HG03064 (cell line): ENCODE measurements around the gene GZF1.
A peak's percentile ranks its signal among the peaks of the same experiment; 100 is the strongest.
"Not testable (repeated sequence)": the region's sequence is repeated elsewhere in the genome, so short reads cannot be mapped to it uniquely, and the experiment has no call there.

Source experiments
- ATAC-seq: cut with Tn5 transposase; IDR thresholded peaks from one replicate; pipeline ENCODE4 v1.9.1; 2021; ENCODE audit warnings: low read depth; ENCODE audit not compliant: unreplicated experiment

The GZF1 gene

GRCh38 chr20:23344336-23344735, 17.6 kb upstream of the GZF1 start:
- ATAC-seq = no peak

GRCh38 chr20:23346002-23346401, 16.0 kb upstream of the GZF1 start:
- ATAC-seq = no peak

GRCh38 chr20:23347791-23348190, 14.2 kb upstream of the GZF1 start:
- ATAC-seq = no peak

- ATAC-seq = not testable (repeated sequence)
Measured at GRCh38 chr20:23348510-23348909, 13.5 kb upstream of the GZF1 start.

GRCh38 chr20:23349338-23350195, 12.4 kb upstream of the GZF1 start:
- peak; percentile 41 for ATAC-seq

- peak; percentile 76 for ATAC-seq
Measured at GRCh38 chr20:23350196-23350903, 11.6 kb upstream of the GZF1 start, which contains the start of gene NXT1. TSS of gene NXT1 (plus strand) at chr20:23350791. CDS start at chr20:23354042, 3,251 bp downstream.

- peak; percentile 15 for ATAC-seq
Measured at GRCh38 chr20:23350904-23351838, 10.8 kb upstream of the GZF1 start.

- no peak for ATAC-seq
Measured at GRCh38 chr20:23356203-23356602, 5.8 kb upstream of the GZF1 start.

- ATAC-seq = peak; percentile 58
Measured at GRCh38 chr20:23357767-23358562, 4.0 kb upstream of the GZF1 start.

- ATAC-seq = no peak
Measured at GRCh38 chr20:23358563-23358906, 3.4 kb upstream of the GZF1 start.

GRCh38 chr20:23358923-23359593, 2.9 kb upstream of the GZF1 start:
- no peak for ATAC-seq

- ATAC-seq = no peak
Measured at GRCh38 chr20:23360531-23360930, 1.5 kb upstream of the GZF1 start.

- no peak for ATAC-seq
Measured at GRCh38 chr20:23361119-23361475, 885 bp upstream of the GZF1 start.

- ATAC-seq = peak; percentile 21
Measured at GRCh38 chr20:23362392-23363256, 642 bp downstream of the GZF1 start.

GRCh38 chr20:23363257-23363649, 1.3 kb downstream of the GZF1 start:
- ATAC-seq = no peak

GRCh38 chr20:23365390-23366165, 3.6 kb downstream of the GZF1 start:
- ATAC-seq = no peak

GRCh38 chr20:23366384-23366783, 4.4 kb downstream of the GZF1 start:
- ATAC-seq = no peak

- ATAC-seq = no peak
Measured at GRCh38 chr20:23367770-23368169, 5.8 kb downstream of the GZF1 start.
